Spleen (tissue), 7 donors: ENCODE measurements around the gene HYAL2.

Experiments
- CTCF ChIP-seq, 11 experiments: fragments of 200-600 bp in 7 of 11; fragments of 450-650 bp in 4 of 11; sonication (generic) in 4 of 11; IDR thresholded peaks in 8 of 11; conservative IDR thresholded peaks in 3 of 11; 1 replicate in 7 of 11; 2 replicates in 4 of 11; pipeline versions ENCODE4 v1.4.0 to v1.8.0; 2016 to 2021; ENCODE audit warnings: antibody characterized with exemption in 11 of 11, inconsistent platforms in 4 of 11, mild to moderate bottlenecking in 1 of 11
- POLR2A ChIP-seq, 3 donors: fragments of 450-650 bp; IDR thresholded peaks; one replicate each; pipeline ENCODE4 v1.5.1; 2017; ENCODE audit warnings: antibody characterized with exemption in 3 of 3, mild to moderate bottlenecking in 1 of 3
- donor health status: DM: no; HTN: no; CAD: no; lungs with moderate emphysema.
- donor health status: DM: no; HTN: no; CAD: no.
- donor health status: DM: no; HTN: no; CAD: no.

GRCh38 chr3:50314816-50315215 lies 7.7 kb downstream of the HYAL2 start:
- TF ChIP-seq CTCF (IDR thresholded peaks at IDR 0.05 in 8 of 11, conservative IDR thresholded peaks at IDR 0.05 in 3 of 11) (no peak), POLR2A (IDR thresholded peaks at IDR 0.05) (no peak)
